GM12865 (cell line): ENCODE data around the gene PDILT.
"Not testable (repeated sequence)": the region's sequence is repeated elsewhere in the genome, so short reads cannot be mapped to it uniquely, and the experiment has no call there.

ENCODE experiments used
- DNase-seq: peaks from one replicate; pipeline ENCODE4 v3.0.0; 2010; ENCODE audit warnings: low read depth
- H3K4me3 ChIP-seq: 2 replicates; pipeline ENCODE4 v1.5.1; 2011; ENCODE audit warnings: mild to moderate bottlenecking, low read depth, low read length, control low read depth
- CTCF ChIP-seq: IDR thresholded peaks from 2 replicates; pipeline ENCODE4 v1.5.1; 2011; ENCODE audit warnings: low read length, control low read depth, low read depth, inconsistent platforms; ENCODE audit not compliant: insufficient read depth; ENCODE audit errors: missing control alignments

The PDILT gene

GRCh38 chr16:20326321-20326720, 78.2 kb downstream of the PDILT start:
- H3K4me3 ChIP-seq: no peak overlapping the region
- no peak for DNase-seq
- no peak for TF ChIP-seq CTCF

- no peak for TF ChIP-seq CTCF
- no peak overlapping the region for H3K4me3 ChIP-seq
Observed at GRCh38 chr16:20325005-20325404, 79.5 kb downstream of the PDILT start.

GRCh38 chr16:20323591-20324117, 80.9 kb downstream of the PDILT start:
- no peak for DNase-seq
- no peak overlapping the region for H3K4me3 ChIP-seq
- no peak for TF ChIP-seq CTCF

More at GRCh38 chr16:20325005-20325404, 79.5 kb downstream of the PDILT start:
- no peak for DNase-seq

- H3K4me3 ChIP-seq: no peak overlapping the region
- no peak for DNase-seq
- no peak for TF ChIP-seq CTCF
Observed at GRCh38 chr16:20322696-20323095, 81.8 kb downstream of the PDILT start.

- no peak for DNase-seq
- no peak for TF ChIP-seq CTCF
- no peak overlapping the region for H3K4me3 ChIP-seq
Observed at GRCh38 chr16:20321671-20322070, 82.9 kb downstream of the PDILT start.

GRCh38 chr16:20321051-20321450, 83.5 kb downstream of the PDILT start:
- not testable (repeated sequence) for DNase-seq, H3K4me3 ChIP-seq

GRCh38 chr16:20320592-20320991, 83.9 kb downstream of the PDILT start:
- no peak for TF ChIP-seq CTCF
- no peak overlapping the region for H3K4me3 ChIP-seq
- DNase-seq: no peak
